GM10847 (cell line): ENCODE data around the gene SLC9A4.

Source experiments
- POLR2A ChIP-seq: IDR thresholded peaks from 2 replicates; pipeline ENCODE4 v1.6.1; 2011; ENCODE audit not compliant: insufficient read length; ENCODE audit errors: extremely low read depth

Gene SLC9A4

DNA sequence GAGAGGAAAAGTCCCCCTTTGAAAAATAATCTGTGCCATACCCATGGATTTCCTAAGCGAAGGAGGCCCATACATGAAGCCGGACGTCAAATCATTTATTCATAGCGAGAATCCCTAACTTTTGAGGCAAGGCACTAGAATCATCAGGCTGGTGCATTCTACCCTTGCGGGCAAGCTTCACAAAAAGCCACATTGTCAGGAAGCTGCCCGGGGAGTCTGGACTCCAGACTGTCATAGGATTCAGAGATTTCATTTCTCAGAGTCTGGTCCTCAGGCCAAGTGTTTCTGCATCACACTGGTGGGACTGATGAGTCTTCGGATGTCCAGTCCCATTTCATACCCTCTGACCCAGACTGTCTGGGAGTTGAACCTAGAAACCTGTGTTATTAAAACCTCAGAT, 8.9 kb downstream of the SLC9A4 start:
- no peak for TF ChIP-seq POLR2A

DNA sequence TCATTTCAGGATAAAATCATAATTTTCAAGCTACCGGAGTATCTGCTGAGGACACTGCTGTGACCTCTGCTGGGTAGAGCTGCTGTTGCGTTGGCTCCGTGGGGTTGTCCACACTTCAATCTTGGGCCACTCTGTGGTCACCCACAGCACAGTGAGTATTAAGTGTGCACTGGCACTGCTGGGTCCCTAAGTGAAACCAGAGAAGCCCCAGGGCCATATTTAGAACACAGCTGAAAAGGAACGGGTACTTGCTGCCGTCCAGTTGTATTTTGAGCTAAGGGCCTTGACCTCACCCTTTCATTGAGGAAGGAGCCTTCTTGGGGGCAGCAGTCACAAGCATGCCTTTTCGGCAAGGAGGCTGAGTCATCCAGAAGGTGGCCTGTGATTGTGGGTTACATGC, 10.1 kb downstream of the SLC9A4 start:
- TF ChIP-seq POLR2A = no peak

DNA sequence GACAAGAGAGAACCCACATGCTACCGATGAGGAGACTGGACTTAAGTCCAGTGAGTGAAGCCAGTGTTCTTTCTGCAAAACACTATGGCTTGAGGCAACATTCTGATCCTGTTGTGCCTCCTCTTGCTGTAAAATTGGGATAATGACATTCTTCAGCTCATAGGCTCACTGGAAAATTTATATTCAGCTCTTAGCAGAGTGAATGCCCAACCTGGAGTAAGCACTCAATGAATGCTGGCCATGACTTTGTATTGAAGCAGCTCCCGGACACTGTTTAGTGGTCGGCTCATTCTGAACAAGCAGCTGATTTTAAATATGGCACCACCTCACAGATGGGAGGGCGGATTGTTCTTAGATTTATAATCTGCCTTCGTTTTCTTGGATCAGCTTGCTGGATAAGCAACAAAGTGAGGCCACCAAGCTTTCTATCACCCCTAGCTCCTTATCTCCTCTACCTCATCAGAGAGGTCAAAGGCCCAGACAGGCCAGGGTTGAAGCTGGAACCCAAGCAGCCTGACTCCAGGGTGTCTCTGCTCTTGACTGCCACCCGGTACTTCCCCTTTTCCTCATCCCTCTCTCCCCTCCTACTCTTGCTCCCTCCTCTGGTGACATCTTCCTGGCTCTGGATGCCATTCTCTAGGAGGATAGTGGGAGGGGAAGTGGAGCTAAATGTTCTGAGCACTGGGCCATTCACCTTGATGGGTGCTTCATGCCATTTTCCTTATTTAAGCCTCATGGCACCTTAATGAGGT, 11.5 kb downstream of the SLC9A4 start:
- no peak for TF ChIP-seq POLR2A

DNA sequence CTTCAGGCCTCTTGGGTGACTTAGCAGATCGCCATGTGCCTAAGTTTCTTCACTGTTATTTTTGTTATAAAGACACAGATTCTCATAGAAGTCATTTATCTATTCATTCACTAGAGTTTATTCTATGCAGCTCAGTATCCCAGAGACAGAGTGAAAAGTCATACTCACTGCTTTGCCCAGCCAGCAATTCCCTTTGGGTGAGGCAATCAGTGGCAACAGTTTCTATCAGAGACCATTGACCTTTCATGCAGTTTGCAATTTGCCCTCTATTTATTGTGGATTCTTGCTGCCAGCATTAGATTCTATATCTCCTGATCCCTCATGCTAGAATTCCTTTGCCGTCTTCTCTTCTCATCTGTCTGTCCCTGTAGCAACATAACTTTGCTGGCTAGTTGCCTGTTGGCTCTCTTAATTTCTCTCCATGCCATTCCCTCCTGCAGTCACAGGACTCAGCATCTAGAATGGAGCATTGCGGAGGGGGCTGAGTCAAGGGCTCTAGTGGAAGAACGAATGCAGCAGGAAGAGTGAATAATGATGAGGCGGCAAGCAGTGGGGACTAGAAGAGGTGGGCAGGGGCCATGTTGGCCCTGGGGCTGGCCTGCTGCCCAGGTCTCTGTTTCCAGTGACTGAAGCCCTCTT, 12.2 kb downstream of the SLC9A4 start:
- no peak for TF ChIP-seq POLR2A

DNA sequence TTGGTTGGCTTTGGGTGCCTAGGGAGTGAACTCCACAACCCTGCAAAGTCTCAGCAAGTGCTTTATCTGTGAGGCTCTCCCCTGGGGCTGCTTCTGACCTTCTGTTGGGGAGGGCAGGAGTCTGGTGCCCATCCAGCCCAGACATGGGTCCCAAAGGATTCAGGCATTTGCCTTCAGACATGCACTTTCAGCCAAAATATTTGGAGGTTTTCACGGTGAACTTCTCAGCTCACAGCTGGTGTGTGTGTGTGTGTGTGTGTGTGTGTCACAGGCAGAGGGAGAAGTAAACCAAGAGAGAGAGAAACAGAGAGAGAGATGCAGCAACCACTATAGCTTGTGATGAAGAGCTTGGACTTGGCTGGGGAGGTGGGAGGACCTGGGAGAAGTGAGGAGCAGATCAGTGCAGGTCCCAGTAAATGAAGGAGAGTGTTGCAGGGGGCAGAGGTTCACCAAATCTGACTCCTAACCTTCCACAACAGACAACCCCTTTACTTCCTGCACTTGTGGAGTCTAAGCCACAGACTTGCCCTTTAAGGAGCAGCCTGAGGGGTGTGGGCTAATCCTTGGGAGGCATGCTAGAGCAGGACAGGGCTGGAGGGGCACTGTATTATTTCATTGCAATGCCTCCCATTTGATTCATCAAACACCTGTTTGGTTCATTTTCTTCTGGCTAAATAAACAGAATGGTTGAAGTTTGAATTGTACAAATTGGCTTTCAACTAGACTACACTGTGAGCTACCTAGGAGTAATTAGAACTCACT, 14.1 kb downstream of the SLC9A4 start:
- no peak for TF ChIP-seq POLR2A

DNA sequence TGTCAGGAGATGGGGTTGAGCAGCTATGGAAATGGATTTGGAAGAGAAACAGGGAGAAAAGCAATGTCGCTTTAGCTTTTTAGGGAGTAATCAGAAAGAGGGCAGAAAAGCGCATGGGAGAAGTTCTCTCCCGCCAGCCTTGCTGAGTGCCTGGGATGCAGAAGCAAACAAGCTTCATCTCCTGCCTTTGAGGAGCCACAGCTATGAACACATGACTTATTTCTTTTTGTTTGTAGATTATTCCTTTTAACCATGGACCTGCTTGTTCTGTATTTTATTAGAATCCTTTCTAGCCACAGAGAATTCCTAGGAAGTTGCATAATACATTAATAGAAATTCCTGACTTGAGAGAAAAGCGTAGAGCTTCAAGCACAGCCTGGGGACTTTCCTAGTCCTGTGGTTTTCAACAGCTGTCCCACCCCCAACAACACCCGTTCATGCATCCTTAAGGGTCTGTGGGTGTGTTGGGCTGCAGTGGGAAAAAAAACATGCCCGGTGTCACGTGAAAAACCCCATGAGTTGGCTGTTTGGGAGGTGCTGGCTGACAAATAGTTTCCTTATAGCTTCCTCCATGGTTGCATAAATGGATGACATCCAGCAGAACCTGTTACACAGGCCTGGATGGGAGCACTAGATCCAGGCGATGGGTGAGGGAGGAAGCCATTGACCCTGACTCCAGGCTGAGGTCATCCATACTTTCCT, 14.9 kb downstream of the SLC9A4 start:
- TF ChIP-seq POLR2A = no peak

DNA sequence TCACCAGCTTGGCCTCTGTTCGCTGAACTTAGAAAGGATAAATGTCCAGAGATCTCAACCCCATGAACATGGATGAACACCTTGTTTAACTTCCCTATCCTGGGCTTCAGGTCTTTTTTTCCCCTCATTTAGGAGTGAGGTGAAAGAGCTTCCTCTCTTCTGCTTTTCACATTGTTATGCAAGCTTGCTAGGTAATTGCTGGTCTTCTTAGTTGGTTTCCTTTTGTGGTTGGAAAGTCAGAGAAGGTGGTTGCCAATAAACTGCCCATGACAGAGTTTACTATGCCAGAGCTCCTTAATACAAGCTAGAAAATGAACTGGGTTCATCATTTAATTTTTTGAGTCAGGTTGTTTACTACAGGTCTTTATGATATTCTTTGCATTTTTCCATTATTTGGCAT, 16.6 kb downstream of the SLC9A4 start:
- TF ChIP-seq POLR2A = no peak

DNA sequence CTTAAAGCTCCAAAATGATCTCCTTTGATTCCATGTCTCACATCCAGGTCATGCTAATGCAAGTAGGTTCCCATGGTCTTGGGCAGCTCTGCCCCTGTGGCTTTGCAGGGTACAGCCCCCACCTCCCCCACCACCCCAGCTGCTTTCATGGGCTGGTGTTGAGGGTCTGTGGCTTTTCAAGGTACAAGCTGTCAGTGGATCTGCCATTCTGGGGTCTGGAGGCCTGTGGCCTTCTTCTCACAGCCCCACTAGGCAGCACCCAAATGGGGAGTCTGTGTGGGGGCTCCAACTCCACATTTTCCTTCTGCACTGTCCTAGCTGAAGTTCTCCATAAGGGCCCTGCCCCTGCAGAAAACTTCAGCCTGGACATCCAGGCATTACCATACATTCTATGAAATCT, 19.0 kb downstream of the SLC9A4 start:
- TF ChIP-seq POLR2A = no peak

DNA sequence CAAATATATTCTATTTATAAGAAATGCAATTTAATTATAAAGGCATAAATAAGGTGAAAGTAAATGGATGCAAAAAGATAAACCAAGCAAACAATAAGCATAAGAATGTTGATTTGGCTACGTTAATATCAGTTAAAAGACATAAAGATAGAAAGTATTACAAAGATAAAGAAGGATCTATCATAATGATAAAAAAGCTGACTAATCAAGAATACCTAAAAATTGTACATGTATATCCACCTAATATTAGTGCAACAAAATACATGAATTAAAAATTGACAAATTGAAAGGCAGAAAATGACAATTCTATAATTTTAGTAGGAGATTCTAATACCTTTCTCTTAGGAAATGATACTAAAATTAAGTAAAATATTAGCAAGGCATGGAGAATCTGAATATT, 21.5 kb downstream of the SLC9A4 start:
- TF ChIP-seq POLR2A = no peak

DNA sequence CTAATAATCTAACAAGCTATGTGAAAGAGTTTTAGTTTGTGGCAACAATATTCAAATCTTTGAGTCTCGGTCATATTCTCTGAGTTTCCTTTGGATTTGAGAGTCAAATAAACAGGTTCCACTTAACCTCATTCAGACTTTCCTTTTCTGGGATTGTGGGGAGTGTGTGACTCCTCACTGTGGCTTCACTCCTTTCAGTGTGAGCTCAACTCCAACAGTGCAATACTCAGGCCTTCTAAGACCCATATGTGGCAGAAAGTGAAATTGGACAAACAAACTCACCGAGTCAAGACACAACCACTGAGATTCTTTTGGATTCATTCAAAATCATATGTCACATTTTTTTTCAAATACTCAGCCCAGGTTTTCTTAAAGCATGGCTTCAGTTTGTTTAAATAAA, 25.4 kb downstream of the SLC9A4 start:
- TF ChIP-seq POLR2A = no peak

DNA sequence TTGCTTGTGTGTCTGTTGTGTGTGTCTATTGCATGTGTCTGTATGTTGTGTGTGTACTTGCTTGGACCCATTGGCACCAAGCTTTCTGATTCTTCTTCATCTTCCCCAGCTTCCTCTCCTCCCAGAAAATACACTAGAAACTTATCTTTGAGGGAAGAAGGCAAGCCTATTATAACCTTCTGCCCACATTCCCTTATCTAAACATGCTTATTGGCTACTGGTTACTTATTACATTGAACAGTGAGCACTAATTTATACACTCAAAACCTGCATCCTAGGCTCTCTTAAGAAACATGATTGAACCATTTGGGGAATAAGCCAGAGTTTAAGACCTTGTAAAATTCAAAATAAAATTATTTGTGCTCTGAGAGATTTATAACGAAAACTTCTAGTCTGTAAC, 26.5 kb downstream of the SLC9A4 start:
- no peak for TF ChIP-seq POLR2A

DNA sequence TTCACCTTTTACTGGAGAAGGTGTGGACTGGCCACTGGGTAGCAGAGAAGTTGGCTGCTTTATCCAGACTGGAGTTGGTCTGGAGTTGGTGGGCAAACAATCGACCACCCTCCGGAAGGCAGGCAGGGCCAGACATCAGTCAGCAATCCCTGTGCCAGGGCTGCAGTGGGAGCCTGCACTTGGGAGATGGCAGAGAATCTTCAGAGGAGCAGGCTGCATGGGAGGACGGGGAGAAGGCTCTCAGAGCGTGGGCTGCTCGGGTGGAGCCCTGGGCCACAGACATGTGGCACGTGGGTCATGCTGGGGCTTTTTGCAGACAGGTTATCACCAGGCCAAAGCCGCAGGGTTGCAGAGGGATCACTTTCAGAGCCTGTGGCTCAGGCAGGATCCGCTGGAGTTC, 29.6 kb downstream of the SLC9A4 start:
- no peak for TF ChIP-seq POLR2A

DNA sequence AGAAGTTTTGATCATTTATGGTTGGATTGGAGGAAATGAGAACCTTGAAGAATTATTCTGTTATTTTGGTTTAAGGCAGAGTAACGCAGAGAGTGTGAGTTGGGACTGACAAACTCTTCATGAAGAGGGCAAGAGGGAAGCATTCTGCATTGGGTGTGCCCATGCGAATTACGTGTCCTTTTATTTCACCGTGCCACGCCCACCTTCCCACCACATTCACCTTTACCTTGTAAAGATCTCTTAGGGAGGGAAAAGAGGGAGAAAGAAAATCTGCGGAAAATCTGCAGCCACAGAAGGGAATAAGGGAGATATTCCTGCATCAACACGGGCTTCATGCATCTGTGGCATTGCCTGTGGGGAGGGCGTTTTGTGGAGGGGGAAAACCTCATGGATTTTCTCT, 31.8 kb downstream of the SLC9A4 start:
- no peak for TF ChIP-seq POLR2A

DNA sequence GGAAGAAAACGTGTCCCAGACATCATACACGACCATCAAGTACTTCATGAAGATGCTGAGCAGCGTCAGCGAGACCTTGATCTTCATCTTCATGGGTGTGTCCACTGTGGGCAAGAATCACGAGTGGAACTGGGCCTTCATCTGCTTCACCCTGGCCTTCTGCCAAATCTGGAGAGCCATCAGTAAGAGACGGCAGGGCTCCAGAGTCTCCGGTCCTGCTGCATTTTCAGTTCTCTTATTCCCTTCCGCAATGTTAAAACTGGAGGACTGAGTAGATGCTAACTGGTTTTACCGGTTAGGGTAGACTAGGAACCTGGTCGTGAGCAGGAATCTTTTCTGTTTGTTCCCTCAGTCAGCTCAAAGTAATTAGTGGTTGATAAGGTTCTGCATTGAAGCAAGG, 32.3 kb downstream of the SLC9A4 start:
- TF ChIP-seq POLR2A = no peak

DNA sequence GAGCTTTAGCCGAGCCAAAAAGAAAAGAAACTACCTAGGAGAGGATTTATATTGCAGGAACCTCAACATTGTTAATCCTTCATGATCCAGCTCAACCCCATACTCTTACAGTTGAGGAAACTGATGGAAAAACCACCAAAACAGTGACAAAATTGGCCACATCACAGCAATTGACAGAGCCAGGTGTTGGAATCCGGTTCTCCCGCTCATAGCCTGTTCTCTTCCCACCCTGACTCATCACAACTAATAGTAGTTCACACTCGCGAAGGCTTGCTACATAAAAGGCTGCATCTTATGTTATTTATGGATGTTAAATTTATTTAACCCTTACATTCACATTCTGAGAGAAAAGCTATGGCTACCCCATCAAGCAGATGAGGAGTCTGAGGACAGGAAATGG, 33.7 kb downstream of the SLC9A4 start:
- TF ChIP-seq POLR2A = no peak

DNA sequence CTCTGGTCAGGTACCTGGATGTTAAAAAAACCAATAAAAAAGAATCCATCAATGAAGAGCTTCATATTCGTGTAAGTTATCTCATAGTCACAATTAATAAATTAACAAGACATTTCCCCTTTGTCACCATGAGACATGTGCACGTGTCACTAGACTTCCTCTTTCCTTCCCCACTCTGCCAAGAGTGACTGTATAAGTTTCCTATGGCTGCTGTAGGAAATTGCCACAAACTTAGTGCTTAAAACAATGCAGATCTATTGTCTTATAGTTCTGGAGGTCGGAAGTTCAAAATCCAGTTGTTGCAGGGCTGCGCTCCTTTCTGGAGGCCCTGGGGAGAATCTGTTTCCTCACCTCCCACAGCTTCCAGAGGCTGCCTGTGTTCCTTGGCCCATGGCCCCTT, 35.8 kb downstream of the SLC9A4 start:
- TF ChIP-seq POLR2A = no peak

DNA sequence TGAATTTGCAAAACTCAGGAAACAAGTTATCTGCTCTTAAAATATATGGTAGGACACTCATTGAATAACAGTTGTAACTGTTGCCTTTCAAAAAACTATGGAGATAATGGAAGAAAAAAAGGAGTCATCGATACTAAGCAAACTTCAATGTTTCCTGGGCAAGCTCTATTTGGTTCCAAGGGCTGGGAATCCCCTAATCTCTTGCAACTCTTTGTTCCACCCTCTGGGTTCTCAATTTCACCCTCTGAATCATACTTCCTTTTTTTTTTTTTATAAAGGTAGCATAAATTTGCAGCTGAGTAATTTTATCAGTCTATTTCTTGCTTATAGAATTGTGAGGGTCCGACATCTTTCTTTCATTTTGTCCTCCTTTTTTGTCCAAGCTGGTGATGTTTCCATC, 36.7 kb downstream of the SLC9A4 start:
- no peak for TF ChIP-seq POLR2A
